ENCODE results near the gene RUFY4.

The RUFY4 gene

GRCh38 chr2:218128781-218129457, 59.9 kb downstream of the RUFY4 start:
- H3K4me1 ChIP-seq (ENCODE audit: insufficient read depth, low read length, poor library complexity, severe bottlenecking), result no peaks in the 10 kb centered on the region
- no peaks in the 10 kb centered on the region for H4K20me1 ChIP-seq (ENCODE audit: insufficient read depth, low read length, poor library complexity, severe bottlenecking)
- H3K27me3 ChIP-seq (ENCODE audit: insufficient read depth, low read length, poor library complexity, severe bottlenecking), result no peaks in the 10 kb centered on the region
- H3K79me2 ChIP-seq (ENCODE audit: insufficient read depth, low read length), result no peaks in the 10 kb centered on the region
- TF ChIP-seq CTCF (conservative IDR thresholded peaks at IDR 0.05; ENCODE audit: low read length) (no peak), EZH2phosphoT487 (IDR thresholded peaks at IDR 0.05; ENCODE audit: borderline replicate concordance) (no peak)
- H3K9me3 ChIP-seq (ENCODE audit: insufficient read depth, low read depth, low read length), result no peaks in the 10 kb centered on the region
- H3K9me2 ChIP-seq (replicated peaks; ENCODE audit: low read depth, low read length), result no peaks in the 10 kb centered on the region
- no peaks in the 10 kb centered on the region for H3K36me3 ChIP-seq (ENCODE audit: insufficient read depth, low read length)
- no peak overlapping the region for H3K4me3 ChIP-seq (ENCODE audit: low read length, poor library complexity, severe bottlenecking)
- H3K9ac ChIP-seq (ENCODE audit: low read depth, low read length, poor library complexity, severe bottlenecking), result no peak overlapping the region
- H2AFZ ChIP-seq (ENCODE audit: low read length), result no peak overlapping the region
- H3K4me2 ChIP-seq (ENCODE audit: low read depth, low read length, poor library complexity, severe bottlenecking), result no peak overlapping the region
- H3F3A ChIP-seq (ENCODE audit: low read depth), result no peaks in the 10 kb centered on the region

GRCh38 chr2:218129458-218130135, 60.5 kb downstream of the RUFY4 start:
- Histone ChIP-seq H3K9ac (ENCODE audit: low read depth, low read length, poor library complexity, severe bottlenecking) (no peak overlapping the region), H3K9me2 (replicated peaks; ENCODE audit: low read depth, low read length) (no peaks in the 10 kb centered on the region), H3K36me3 (ENCODE audit: insufficient read depth, low read length) (no peaks in the 10 kb centered on the region), H3K27me3 (ENCODE audit: insufficient read depth, low read length, poor library complexity, severe bottlenecking) (no peaks in the 10 kb centered on the region), H3K9me3 (ENCODE audit: insufficient read depth, low read depth, low read length) (no peaks in the 10 kb centered on the region), H3F3A (ENCODE audit: low read depth) (no peaks in the 10 kb centered on the region), H3K4me3 (ENCODE audit: low read length, poor library complexity, severe bottlenecking) (no peak overlapping the region), H3K79me2 (ENCODE audit: insufficient read depth, low read length) (no peaks in the 10 kb centered on the region), H3K4me2 (ENCODE audit: low read depth, low read length, poor library complexity, severe bottlenecking) (no peak overlapping the region), H4K20me1 (ENCODE audit: insufficient read depth, low read length, poor library complexity, severe bottlenecking) (no peaks in the 10 kb centered on the region), H3K4me1 (ENCODE audit: insufficient read depth, low read length, poor library complexity, severe bottlenecking) (no peaks in the 10 kb centered on the region), H2AFZ (ENCODE audit: low read length) (no peak overlapping the region)
- no peak for TF ChIP-seq EZH2phosphoT487 (IDR thresholded peaks at IDR 0.05; ENCODE audit: borderline replicate concordance)
- TF ChIP-seq CTCF (conservative IDR thresholded peaks at IDR 0.05; ENCODE audit: low read length), result no peak

- no peak overlapping the region for H3K4me2 ChIP-seq (ENCODE audit: low read depth, low read length, poor library complexity, severe bottlenecking)
- no peaks in the 10 kb centered on the region for H3F3A ChIP-seq (ENCODE audit: low read depth)
- no peak overlapping the region for H3K9ac ChIP-seq (ENCODE audit: low read depth, low read length, poor library complexity, severe bottlenecking)
- H3K9me2 ChIP-seq (replicated peaks; ENCODE audit: low read depth, low read length), result no peaks in the 10 kb centered on the region
- no peaks in the 10 kb centered on the region for H3K27me3 ChIP-seq (ENCODE audit: insufficient read depth, low read length, poor library complexity, severe bottlenecking)
- no peak for TF ChIP-seq CTCF (conservative IDR thresholded peaks at IDR 0.05; ENCODE audit: low read length)
- TF ChIP-seq EZH2phosphoT487 (IDR thresholded peaks at IDR 0.05; ENCODE audit: borderline replicate concordance), result no peak
- H3K36me3 ChIP-seq (ENCODE audit: insufficient read depth, low read length), result no peaks in the 10 kb centered on the region
- H3K4me1 ChIP-seq (ENCODE audit: insufficient read depth, low read length, poor library complexity, severe bottlenecking), result no peaks in the 10 kb centered on the region
- H3K4me3 ChIP-seq (ENCODE audit: low read length, poor library complexity, severe bottlenecking), result no peak overlapping the region
- H3K79me2 ChIP-seq (ENCODE audit: insufficient read depth, low read length), result no peaks in the 10 kb centered on the region
- no peak overlapping the region for H2AFZ ChIP-seq (ENCODE audit: low read length)
- H4K20me1 ChIP-seq (ENCODE audit: insufficient read depth, low read length, poor library complexity, severe bottlenecking), result no peaks in the 10 kb centered on the region
- H3K9me3 ChIP-seq (ENCODE audit: insufficient read depth, low read depth, low read length), result no peaks in the 10 kb centered on the region
Observed at GRCh38 chr2:218130377-218130776, 61.3 kb downstream of the RUFY4 start.
